H1 (cell line): ENCODE results near the gene SSMEM1. TPM values are rescaled to one million over a fixed set of nuclear protein-coding genes. Genes with fewer than 3 reads are reported as not detected.

Experiments used
- BRCA1 ChIP-seq: IDR thresholded peaks from 2 replicates; pipeline ENCODE4 v1.6.1; 2012; ENCODE audit warnings: low read depth, low read length, improper control_type of control experiment
- JUN ChIP-seq: IDR thresholded peaks from 2 replicates; pipeline ENCODE4 v1.6.1; 2011; ENCODE audit warnings: low read depth, mild to moderate bottlenecking, improper control_type of control experiment, low read length
- PHF8 ChIP-seq: fragments of 200-600 bp; sonication (generic); conservative IDR thresholded peaks from 2 replicates; pipeline ENCODE4 v1.7.1; 2012; ENCODE audit warnings: low read depth, mild to moderate bottlenecking, inconsistent platforms, low read length, moderate library complexity
- SIX5 ChIP-seq: IDR thresholded peaks from 2 replicates; pipeline ENCODE4 v1.6.1; 2011; ENCODE audit warnings: mild to moderate bottlenecking, low read depth, low read length
- polyA plus RNA-seq, 7 experiments: library from polyadenylated mRNA; depleted of rRNA in 3 of 7; stranded (reverse) in 5 of 7; unstranded in 2 of 7; fragments of >200 nt in 5 of 7; fragments of 200-250 nt in 2 of 7; gene quantifications; 1 replicate in 5 of 7; 2 replicates in 1 of 7; 4 replicates in 1 of 7; pipeline versions ENCODE4 v1.2.1 to v1.2.3, GENCODE V29; 2011 to 2013; ENCODE audit warnings: missing spikeins in 2 of 7, mixed read lengths in 2 of 7
- total RNA-seq: library from RNA; stranded (reverse); fragmentation: NEBNext Ultra II Directional; extraction: Animal tissue kit (Norgen Biotek cat#: 25700); gene quantifications from 2 replicates; pipeline ENCODE4 v1.2.1, GENCODE V29; 2021
- TF ChIP-seq, protein P1 (sequence below): IDR thresholded peaks from 2 replicates; pipeline ENCODE4 v1.6.1; 2012; ENCODE audit warnings: inconsistent platforms

The SSMEM1 gene
- total and polyA plus RNA-seq, 2 of the 8 experiments (the other 6 are each of a cell fraction or from before 2014, with no cell fraction given) = not detected

DNA sequence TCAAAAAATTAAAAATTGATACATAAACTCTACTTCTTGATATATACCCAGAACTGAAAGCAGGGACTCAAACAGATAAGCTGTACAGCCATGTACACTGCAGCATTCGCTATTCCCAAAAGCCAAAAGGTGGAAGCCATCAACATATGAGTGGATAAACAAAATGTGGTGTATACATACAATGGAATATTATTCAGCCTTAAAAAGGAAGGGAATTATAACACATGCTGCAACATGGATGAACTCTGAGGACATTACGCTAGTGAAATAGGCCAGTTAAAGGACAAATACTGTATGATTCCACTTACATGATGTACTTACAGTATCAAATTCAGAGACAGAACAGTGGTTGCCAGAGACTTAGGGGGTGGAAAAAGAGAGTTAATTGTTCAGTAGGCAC, 10.6 kb upstream of the SSMEM1 start (continued):
- TF ChIP-seq PHF8 (no peak), BRCA1 (no peak), JUN (no peak), SIX5 (no peak)
- TF ChIP-seq, protein P1, sequence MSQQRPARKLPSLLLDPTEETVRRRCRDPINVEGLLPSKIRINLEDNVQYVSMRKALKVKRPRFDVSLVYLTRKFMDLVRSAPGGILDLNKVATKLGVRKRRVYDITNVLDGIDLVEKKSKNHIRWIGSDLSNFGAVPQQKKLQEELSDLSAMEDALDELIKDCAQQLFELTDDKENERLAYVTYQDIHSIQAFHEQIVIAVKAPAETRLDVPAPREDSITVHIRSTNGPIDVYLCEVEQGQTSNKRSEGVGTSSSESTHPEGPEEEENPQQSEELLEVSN = no peak
- TF ChIP-seq, all 59 proteins: peak for 0
